Panc1 (cell line): ENCODE data around the gene PIP5K1C. TPM values are rescaled to one million over a fixed set of nuclear protein-coding genes. Genes with fewer than 3 reads are reported as not detected.

Source experiments
- ATAC-seq: fragments of 200-7000 bp; cut with Tn5 transposase; 2 replicates; pipeline ENCODE4 v1.9.1; 2020; ENCODE audit warnings: mild to moderate bottlenecking, moderate library complexity
- BruUV-seq: library from RNA; stranded (reverse); fragments of 400-500 nt; replicated peaks from 2 replicates; lab custom pipeline; 2021; lab: Mats Ljungman, UMichigan
- CTCF ChIA-PET: fragments of 300-600 bp; sonication (Branson Sonifier 250); formaldehyde crosslinking; loops from one replicate; lab custom pipeline; 2022; ENCODE audit warnings: antibody characterized with exemption; lab: Charles Lee
- POLR2A ChIA-PET: fragments of 300-600 bp; sonication (Branson Sonifier 250); formaldehyde crosslinking; loops from one replicate; lab custom pipeline; 2022; ENCODE audit warnings: antibody characterized with exemption; lab: Charles Lee
- DNase-seq: peaks from one replicate; pipeline ENCODE4 v3.0.0-alpha.2; 2010; ENCODE audit warnings: low read depth, low spot score
- H3K27ac ChIP-seq: 2 replicates; pipeline ENCODE4 v1.5.1; 2011; ENCODE audit warnings: mild to moderate bottlenecking, low read length, inconsistent platforms
- H3K27me3 ChIP-seq: fragments of 200-500 bp; sonication (Bioruptor generic); 2 replicates; pipeline ENCODE4 v1.6.0; 2014; ENCODE audit warnings: low read length, inconsistent platforms; ENCODE audit not compliant: control insufficient read depth, insufficient read depth
- H3K36me3 ChIP-seq: fragments of 200-500 bp; sonication (Bioruptor generic); 2 replicates; pipeline ENCODE4 v1.5.1; 2014; ENCODE audit warnings: inconsistent platforms, mild to moderate bottlenecking, low read length, moderate library complexity; ENCODE audit not compliant: control insufficient read depth, insufficient read depth
- H3K4me1 ChIP-seq: 2 replicates; pipeline ENCODE4 v1.5.1; 2011; ENCODE audit warnings: inconsistent platforms, mild to moderate bottlenecking, low read length, moderate library complexity; ENCODE audit not compliant: control insufficient read depth, insufficient read depth
- H3K4me3 ChIP-seq, 2 experiments: 2 replicates each; pipeline ENCODE4 v1.5.1; 2011 to 2012; ENCODE audit warnings: low read depth in 2 of 2, low read length in 2 of 2, mild to moderate bottlenecking in 2 of 2, inconsistent platforms in 1 of 2, moderate library complexity in 1 of 2
- H3K9me3 ChIP-seq: fragments of 200-500 bp; sonication (Bioruptor generic); 2 replicates; pipeline ENCODE4 v1.5.1; 2014; ENCODE audit warnings: low read depth, mild to moderate bottlenecking, inconsistent platforms, low read length, moderate library complexity; ENCODE audit not compliant: control insufficient read depth, insufficient read depth
- CTCF ChIP-seq: fragments of 450-650 bp; IDR thresholded peaks from 2 replicates; pipeline ENCODE4 v1.5.1; 2017; ENCODE audit warnings: mild to moderate bottlenecking
- POLR2AphosphoS5 ChIP-seq: IDR thresholded peaks from 2 replicates; pipeline ENCODE4 v1.6.1; 2012; ENCODE audit warnings: mild to moderate bottlenecking, low read depth, low read length, moderate library complexity
- SIN3A ChIP-seq: IDR thresholded peaks from 2 replicates; pipeline ENCODE4 v1.6.1; 2012; ENCODE audit warnings: low read depth, mild to moderate bottlenecking, low read length, moderate library complexity, borderline replicate concordance; ENCODE audit not compliant: insufficient read depth
- TCF7L2 ChIP-seq: IDR thresholded peaks from 2 replicates; pipeline ENCODE4 v1.6.1; 2011; ENCODE audit warnings: mild to moderate bottlenecking, low read depth, low read length, inconsistent platforms
- in situ Hi-C: cut with HindIII; loops from 2 replicates; pipeline ENCODE4 v1.10.0; 2016; ENCODE audit warnings: low sequenced_read_pairs, low pct_unique_long_range_greater_than_20kb
- intact Hi-C: fragments of 100-400 bp; cut with micrococcal nuclease; formaldehyde crosslinking; loops from one replicate; pipeline ENCODE4 v1.10.0; 2022; ENCODE audit not compliant: unreplicated experiment
- total RNA-seq: library from RNA; stranded (reverse); gene quantifications from one replicate; pipeline ENCODE4 v1.2.1, GENCODE V29; 2021; ENCODE audit not compliant: unreplicated experiment
- TF ChIP-seq, protein P1 (sequence below), 2 experiments: IDR thresholded peaks; 2 replicates each; pipeline ENCODE4 v1.6.1; 2011 to 2012; ENCODE audit warnings: low read depth in 2 of 2, control low read depth in 1 of 2, low read length in 1 of 2, mild to moderate bottlenecking in 1 of 2, moderate library complexity in 1 of 2; ENCODE audit not compliant: insufficient read depth in 1 of 2

PIP5K1C gene
- total RNA-seq, 1 experiment from 2014 or later = 30.6 TPM

GRCh38 chr19:3691726-3692125 lies 8.5 kb downstream of the PIP5K1C start:
- Histone ChIP-seq H3K4me3 (no peak overlapping the region), H3K9me3 (no peaks in the 10 kb centered on the region), H3K4me1 (no peaks in the 10 kb centered on the region; the same call in 1 of the 2 replicates), H3K27ac (no peak overlapping the region), H3K27me3 (no peaks in the 10 kb centered on the region), H3K36me3 (no peaks in the 10 kb centered on the region)
- ChIA-PET POLR2A (interaction anchor here (0.6 kb wide), 1 partner anchor 103 kb away, joined by 6 read pairs; no protein-coding TSS in a partner anchor), CTCF (no interaction called here)
- BruUV-seq = no TSS peak
- intact Hi-C loops = no loop called here
- ATAC-seq = no peak
- in situ Hi-C loops = no loop called here
- no peak for DNase-seq
- TF ChIP-seq, protein P1, sequence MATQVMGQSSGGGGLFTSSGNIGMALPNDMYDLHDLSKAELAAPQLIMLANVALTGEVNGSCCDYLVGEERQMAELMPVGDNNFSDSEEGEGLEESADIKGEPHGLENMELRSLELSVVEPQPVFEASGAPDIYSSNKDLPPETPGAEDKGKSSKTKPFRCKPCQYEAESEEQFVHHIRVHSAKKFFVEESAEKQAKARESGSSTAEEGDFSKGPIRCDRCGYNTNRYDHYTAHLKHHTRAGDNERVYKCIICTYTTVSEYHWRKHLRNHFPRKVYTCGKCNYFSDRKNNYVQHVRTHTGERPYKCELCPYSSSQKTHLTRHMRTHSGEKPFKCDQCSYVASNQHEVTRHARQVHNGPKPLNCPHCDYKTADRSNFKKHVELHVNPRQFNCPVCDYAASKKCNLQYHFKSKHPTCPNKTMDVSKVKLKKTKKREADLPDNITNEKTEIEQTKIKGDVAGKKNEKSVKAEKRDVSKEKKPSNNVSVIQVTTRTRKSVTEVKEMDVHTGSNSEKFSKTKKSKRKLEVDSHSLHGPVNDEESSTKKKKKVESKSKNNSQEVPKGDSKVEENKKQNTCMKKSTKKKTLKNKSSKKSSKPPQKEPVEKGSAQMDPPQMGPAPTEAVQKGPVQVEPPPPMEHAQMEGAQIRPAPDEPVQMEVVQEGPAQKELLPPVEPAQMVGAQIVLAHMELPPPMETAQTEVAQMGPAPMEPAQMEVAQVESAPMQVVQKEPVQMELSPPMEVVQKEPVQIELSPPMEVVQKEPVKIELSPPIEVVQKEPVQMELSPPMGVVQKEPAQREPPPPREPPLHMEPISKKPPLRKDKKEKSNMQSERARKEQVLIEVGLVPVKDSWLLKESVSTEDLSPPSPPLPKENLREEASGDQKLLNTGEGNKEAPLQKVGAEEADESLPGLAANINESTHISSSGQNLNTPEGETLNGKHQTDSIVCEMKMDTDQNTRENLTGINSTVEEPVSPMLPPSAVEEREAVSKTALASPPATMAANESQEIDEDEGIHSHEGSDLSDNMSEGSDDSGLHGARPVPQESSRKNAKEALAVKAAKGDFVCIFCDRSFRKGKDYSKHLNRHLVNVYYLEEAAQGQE (IDR thresholded peaks at IDR 0.05; ENCODE audit: insufficient read depth in 1 of 2, low read depth in 2 of 2, low read length in 1 of 2) = no peak
- TF ChIP-seq CTCF = no peak
- TF ChIP-seq SIN3A = no peak
- no peak for TF ChIP-seq TCF7L2
- no peak for TF ChIP-seq POLR2AphosphoS5

DNA sequence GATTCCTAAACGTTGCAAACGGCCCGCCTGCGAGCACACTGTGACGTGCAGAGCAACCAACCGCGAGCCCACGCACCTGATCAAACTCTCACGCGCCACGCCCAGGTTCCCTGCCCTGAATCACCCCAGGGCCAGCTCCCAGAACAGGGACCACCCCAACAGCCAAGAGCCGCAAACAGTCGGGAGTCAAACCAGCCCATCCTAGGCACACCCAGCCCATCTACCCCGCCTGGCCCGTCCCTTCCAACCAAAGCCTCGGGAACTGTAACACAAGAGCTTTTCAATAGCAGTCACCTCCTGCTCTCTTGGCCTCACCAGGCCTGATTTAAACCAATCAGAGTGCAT lies 8.9 kb downstream of the PIP5K1C start:
- Histone ChIP-seq H3K4me3 (no peak overlapping the region), H3K27ac (no peak overlapping the region), H3K27me3 (no peaks in the 10 kb centered on the region), H3K9me3 (no peaks in the 10 kb centered on the region), H3K4me1 (no peaks in the 10 kb centered on the region; the same call in 1 of the 2 replicates), H3K36me3 (no peaks in the 10 kb centered on the region)
- ATAC-seq (no peak), DNase-seq (no peak)
- intact Hi-C loops = no loop called here
- CTCF ChIA-PET = no interaction called here
- TF ChIP-seq SIN3A = no peak
- TF ChIP-seq POLR2AphosphoS5 = no peak
- TF ChIP-seq TCF7L2 = no peak
- TF ChIP-seq CTCF = no peak
- TF ChIP-seq, protein P1 (IDR thresholded peaks at IDR 0.05; ENCODE audit: insufficient read depth in 1 of 2, low read depth in 2 of 2, low read length in 1 of 2) = no peak
- in situ Hi-C loops = no loop called here
- POLR2A ChIA-PET = no interaction called here
- BruUV-seq = no TSS peak
